AG10803 (cell line): ENCODE data around the gene PDF.
"Not testable (repeated sequence)": the region's sequence is repeated elsewhere in the genome, so short reads cannot be mapped to it uniquely, and the experiment has no call there.

Source experiments
- DNase-seq: peaks from one replicate; pipeline ENCODE4 v3.0.0; 2010; ENCODE audit warnings: low read depth
- H3K4me3 ChIP-seq: 2 replicates; pipeline ENCODE4 v1.5.1; 2011; ENCODE audit warnings: mild to moderate bottlenecking, low read length, control low read depth
- CTCF ChIP-seq: conservative IDR thresholded peaks from 2 replicates; pipeline ENCODE4 v1.5.1; 2011; ENCODE audit warnings: mild to moderate bottlenecking, low read length, control low read depth, inconsistent platforms

The PDF gene

GRCh38 chr16:69307856-69308255, 22.5 kb downstream of the PDF start:
- TF ChIP-seq CTCF, result no peak
- DNase-seq, result no peak

GRCh38 chr16:69307091-69307490, 23.3 kb downstream of the PDF start:
- no peak for DNase-seq
- no peak overlapping the region for H3K4me3 ChIP-seq
- no peak for TF ChIP-seq CTCF

More at GRCh38 chr16:69307856-69308255, 22.5 kb downstream of the PDF start:
- H3K4me3 ChIP-seq, result no peak overlapping the region

GRCh38 chr16:69306031-69306430, 24.4 kb downstream of the PDF start:
- peak; percentile 64 for DNase-seq
- TF ChIP-seq CTCF, result no peak
- no peak overlapping the region for H3K4me3 ChIP-seq

- no peak for DNase-seq
- TF ChIP-seq CTCF, result no peak
Measured at GRCh38 chr16:69302301-69302700, 28.1 kb downstream of the PDF start.

GRCh38 chr16:69301861-69302260, 28.5 kb downstream of the PDF start:
- TF ChIP-seq CTCF, result no peak
- no peak for DNase-seq
- no peak overlapping the region for H3K4me3 ChIP-seq

More at GRCh38 chr16:69302301-69302700, 28.1 kb downstream of the PDF start:
- no peak overlapping the region for H3K4me3 ChIP-seq

GRCh38 chr16:69301187-69301586, 29.2 kb downstream of the PDF start:
- no peak overlapping the region for H3K4me3 ChIP-seq
- no peak for DNase-seq
- no peak for TF ChIP-seq CTCF

- DNase-seq, result no peak
- TF ChIP-seq CTCF, result no peak
- H3K4me3 ChIP-seq, result no peak overlapping the region
Measured at GRCh38 chr16:69298261-69298660, 32.1 kb downstream of the PDF start.

GRCh38 chr16:69296771-69297170, 33.6 kb downstream of the PDF start:
- H3K4me3 ChIP-seq, DNase-seq: not testable (repeated sequence)
